PFSK-1 (cell line): Measurements from ENCODE around the gene LRRC8B.

Source experiments
- FOXP2 ChIP-seq: optimal IDR thresholded peaks from 2 replicates; pipeline ENCODE3; 2011; ENCODE audit warnings: borderline replicate concordance, control low read depth, inconsistent platforms; ENCODE audit not compliant: insufficient read depth; ENCODE audit errors: extremely low read length, extremely low read depth
- POLR2AphosphoS5 ChIP-seq: IDR thresholded peaks from 2 replicates; pipeline ENCODE4 v1.6.1; 2012; ENCODE audit warnings: low read depth, mild to moderate bottlenecking, control low read depth, low read length, moderate library complexity
- REST ChIP-seq, 2 experiments: IDR thresholded peaks; 2 replicates each; pipeline versions ENCODE4 v1.6.1 to v1.8.0; 2011 to 2012; ENCODE audit warnings: low read depth in 2 of 2, low read length in 2 of 2, control low read depth in 1 of 2, inconsistent platforms in 1 of 2, mild to moderate bottlenecking in 1 of 2, moderate library complexity in 1 of 2; ENCODE audit not compliant: insufficient read depth in 1 of 2
- SIN3A ChIP-seq: IDR thresholded peaks from 2 replicates; pipeline ENCODE4 v1.6.1; 2012; ENCODE audit warnings: mild to moderate bottlenecking, low read length, moderate library complexity, borderline replicate concordance; ENCODE audit not compliant: insufficient read depth
- TAF1 ChIP-seq: IDR thresholded peaks from 2 replicates; pipeline ENCODE4 v1.6.1; 2012; ENCODE audit warnings: low read length, control low read depth, borderline replicate concordance; ENCODE audit not compliant: insufficient read depth

LRRC8B gene

GRCh38 chr1:89557445-89557825, 32.8 kb downstream of the LRRC8B start:
- no peak for TF ChIP-seq REST (IDR thresholded peaks at IDR 0.05; ENCODE audit: insufficient read depth in 1 of 2, low read depth in 2 of 2, low read length in 2 of 2)
- no peak for TF ChIP-seq FOXP2
- TF ChIP-seq POLR2AphosphoS5 = no peak
- TF ChIP-seq SIN3A = no peak
- no peak for TF ChIP-seq TAF1

GRCh38 chr1:89557956-89558355, 33.3 kb downstream of the LRRC8B start:
- no peak for TF ChIP-seq FOXP2
- TF ChIP-seq SIN3A = no peak
- no peak for TF ChIP-seq REST (IDR thresholded peaks at IDR 0.05; ENCODE audit: insufficient read depth in 1 of 2, low read depth in 2 of 2, low read length in 2 of 2)
- no peak for TF ChIP-seq TAF1
- TF ChIP-seq POLR2AphosphoS5 = no peak

GRCh38 chr1:89563957-89564604, 39.5 kb downstream of the LRRC8B start:
- TF ChIP-seq SIN3A (no peak), REST (IDR thresholded peaks at IDR 0.05; ENCODE audit: insufficient read depth in 1 of 2, low read depth in 2 of 2, low read length in 2 of 2) (no peak), POLR2AphosphoS5 (no peak), FOXP2 (no peak), TAF1 (no peak)

- TF ChIP-seq FOXP2 (no peak), POLR2AphosphoS5 (no peak), REST (IDR thresholded peaks at IDR 0.05; ENCODE audit: insufficient read depth in 1 of 2, low read depth in 2 of 2, low read length in 2 of 2) (no peak), TAF1 (no peak), SIN3A (no peak)
These were observed 40.9 kb downstream of the LRRC8B start for GRCh38 chr1:89565521-89565920.

DNA sequence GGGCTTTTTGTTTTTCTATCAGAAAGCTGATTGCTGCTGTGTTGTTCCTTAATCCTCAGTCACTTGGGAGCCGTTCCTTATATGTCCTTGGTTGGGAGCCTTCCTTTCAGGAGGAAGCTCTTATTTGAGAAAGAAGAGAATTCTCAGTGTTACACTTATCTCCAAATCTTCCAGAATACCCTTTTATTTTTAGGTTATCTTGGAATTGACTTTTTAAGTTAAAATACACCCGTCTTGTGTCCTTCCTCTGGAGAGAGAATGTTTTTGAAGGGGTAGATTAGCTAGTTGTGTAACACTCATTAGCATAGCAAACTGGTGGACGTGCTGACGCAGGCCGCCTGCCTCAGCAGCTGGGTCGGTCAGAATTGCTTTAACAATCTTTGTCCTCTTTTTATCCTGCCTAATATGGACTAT, 42.1 kb downstream of the LRRC8B start:
- TF ChIP-seq FOXP2 (no peak), POLR2AphosphoS5 (no peak), SIN3A (no peak), TAF1 (no peak)
